Neural progenitor cell (in vitro differentiated cells): ENCODE data around the gene WDR53.

Experiments
- CTCF ChIP-seq: fragments of 200-600 bp; sonication (generic); IDR thresholded peaks from 2 replicates; pipeline ENCODE4 v1.5.1; 2017; ENCODE audit warnings: antibody characterized with exemption, mild to moderate bottlenecking
- EZH2 ChIP-seq: fragments of 200-600 bp; sonication (generic); IDR thresholded peaks from 2 replicates; pipeline ENCODE4 v1.6.1; 2017; ENCODE audit warnings: antibody characterized with exemption, mild to moderate bottlenecking, moderate library complexity

DNA sequence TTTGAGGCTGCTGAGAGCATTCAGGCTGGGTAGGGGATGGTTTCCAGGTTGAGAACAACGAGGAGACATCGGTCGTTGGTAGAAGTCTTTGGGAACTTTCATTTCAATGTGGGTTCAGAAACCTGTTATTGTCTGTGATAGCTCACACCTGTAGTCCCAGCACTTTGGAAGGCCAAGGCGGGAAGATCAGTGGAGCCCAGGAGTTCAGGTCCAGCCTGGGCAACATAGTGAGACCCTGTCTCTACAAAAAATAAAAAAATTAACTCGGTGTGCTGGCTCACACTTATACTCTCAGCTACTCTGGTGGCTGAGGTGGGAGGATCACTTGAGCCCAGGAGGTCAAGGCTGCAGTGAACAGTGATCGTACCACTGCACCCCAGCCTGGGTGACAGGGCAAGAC lies 63.8 kb downstream of the WDR53 start:
- TF ChIP-seq CTCF (no peak), EZH2 (no peak)
